ENCODE measurements around the gene DHX35.

DHX35 gene

DNA sequence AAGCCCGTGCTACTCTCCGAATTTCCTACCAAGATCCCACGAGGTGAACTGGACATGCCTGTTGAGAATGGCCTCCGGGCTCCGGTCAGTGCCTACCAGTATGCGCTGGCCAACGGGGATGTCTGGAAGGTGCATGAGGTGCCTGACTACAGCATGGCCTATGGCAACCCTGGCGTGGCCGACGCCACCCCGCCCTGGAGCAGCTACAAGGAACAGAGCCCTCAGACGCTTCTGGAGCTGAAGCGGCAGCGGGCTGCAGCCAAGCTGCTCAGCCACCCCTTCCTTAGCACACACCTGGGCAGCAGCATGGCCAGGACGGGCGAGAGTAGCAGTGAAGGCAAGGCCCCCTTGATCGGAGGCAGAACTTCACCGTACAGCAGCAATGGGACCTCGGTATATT is 44.0 kb upstream of the DHX35 start:
- Histone ChIP-seq H3K9me2 (replicated peaks; ENCODE audit: control insufficient read depth, low read length) (no peaks in the 10 kb centered on the region), H4K20me1 (ENCODE audit: control insufficient read depth, insufficient read depth, low read depth, low read length) (no peaks in the 10 kb centered on the region), H3K79me2 (ENCODE audit: control insufficient read depth, low read length) (no peaks in the 10 kb centered on the region), H3F3A (ENCODE audit: control insufficient read depth, insufficient read depth) (0 out of 2 replicates have a peak, but pooled peaks cover 3% of the 10 kb centered on the region), H3K27ac (ENCODE audit: low read depth, low read length) (no peak overlapping the region), H3K36me3 (ENCODE audit: control insufficient read depth, low read length) (peaks cover 44% of the 10 kb centered on the region), H3K9me3 (ENCODE audit: control insufficient read depth, insufficient read depth, low read length) (no peaks in the 10 kb centered on the region), H3K27me3 (ENCODE audit: control insufficient read depth, low read length) (no peaks in the 10 kb centered on the region), H3K4me3 (ENCODE audit: low read length) (no peak overlapping the region), H3K4me2 (ENCODE audit: low read length) (no peak overlapping the region), H3K4me1 (ENCODE audit: control insufficient read depth, low read length) (no peaks in the 10 kb centered on the region)
- TF ChIP-seq, protein P1, sequence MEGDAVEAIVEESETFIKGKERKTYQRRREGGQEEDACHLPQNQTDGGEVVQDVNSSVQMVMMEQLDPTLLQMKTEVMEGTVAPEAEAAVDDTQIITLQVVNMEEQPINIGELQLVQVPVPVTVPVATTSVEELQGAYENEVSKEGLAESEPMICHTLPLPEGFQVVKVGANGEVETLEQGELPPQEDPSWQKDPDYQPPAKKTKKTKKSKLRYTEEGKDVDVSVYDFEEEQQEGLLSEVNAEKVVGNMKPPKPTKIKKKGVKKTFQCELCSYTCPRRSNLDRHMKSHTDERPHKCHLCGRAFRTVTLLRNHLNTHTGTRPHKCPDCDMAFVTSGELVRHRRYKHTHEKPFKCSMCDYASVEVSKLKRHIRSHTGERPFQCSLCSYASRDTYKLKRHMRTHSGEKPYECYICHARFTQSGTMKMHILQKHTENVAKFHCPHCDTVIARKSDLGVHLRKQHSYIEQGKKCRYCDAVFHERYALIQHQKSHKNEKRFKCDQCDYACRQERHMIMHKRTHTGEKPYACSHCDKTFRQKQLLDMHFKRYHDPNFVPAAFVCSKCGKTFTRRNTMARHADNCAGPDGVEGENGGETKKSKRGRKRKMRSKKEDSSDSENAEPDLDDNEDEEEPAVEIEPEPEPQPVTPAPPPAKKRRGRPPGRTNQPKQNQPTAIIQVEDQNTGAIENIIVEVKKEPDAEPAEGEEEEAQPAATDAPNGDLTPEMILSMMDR (IDR thresholded peaks at IDR 0.05; ENCODE audit: low read depth, low read length, poor library complexity, severe bottlenecking), result no peak
- TF ChIP-seq EZH2phosphoT487 (IDR thresholded peaks at IDR 0.05; ENCODE audit: borderline replicate concordance, low read length), result no peak

DNA sequence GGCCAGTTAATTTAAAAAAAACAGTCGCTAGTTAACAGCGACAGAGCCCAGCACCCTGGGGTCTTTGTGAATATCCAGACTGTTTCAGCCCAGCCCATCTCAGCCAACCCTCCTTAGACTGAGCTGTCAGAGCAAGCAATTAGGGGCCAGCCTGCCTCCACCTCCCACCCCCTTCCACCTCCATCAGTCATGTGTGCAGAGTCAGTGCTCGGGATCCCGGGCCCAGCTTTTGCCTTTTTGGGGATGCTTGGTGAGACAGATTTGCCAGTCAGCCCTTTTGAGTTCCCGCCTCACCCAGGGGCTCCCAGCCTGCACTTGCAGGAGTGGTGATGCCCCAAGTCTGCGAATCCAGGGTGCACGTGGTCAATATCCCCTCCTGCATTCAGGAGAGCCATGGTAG is 42.5 kb upstream of the DHX35 start:
- Histone ChIP-seq H4K20me1 (ENCODE audit: control insufficient read depth, insufficient read depth, low read depth, low read length) (no peaks in the 10 kb centered on the region), H3K27ac (ENCODE audit: low read depth, low read length) (no peak overlapping the region), H3K36me3 (ENCODE audit: control insufficient read depth, low read length) (peaks cover 33% of the 10 kb centered on the region), H3K9me2 (replicated peaks; ENCODE audit: control insufficient read depth, low read length) (no peaks in the 10 kb centered on the region), H3K4me2 (ENCODE audit: low read length) (no peak overlapping the region), H3K27me3 (ENCODE audit: control insufficient read depth, low read length) (no peaks in the 10 kb centered on the region), H3F3A (ENCODE audit: control insufficient read depth, insufficient read depth) (peaks cover 3% of the 10 kb centered on the region; the same call in 1 of the 2 replicates), H3K4me1 (ENCODE audit: control insufficient read depth, low read length) (no peaks in the 10 kb centered on the region), H3K4me3 (ENCODE audit: low read length) (no peak overlapping the region), H3K79me2 (ENCODE audit: control insufficient read depth, low read length) (no peaks in the 10 kb centered on the region), H3K9me3 (ENCODE audit: control insufficient read depth, insufficient read depth, low read length) (no peaks in the 10 kb centered on the region)
- no peak for TF ChIP-seq EZH2phosphoT487 (IDR thresholded peaks at IDR 0.05; ENCODE audit: borderline replicate concordance, low read length)
- TF ChIP-seq, protein P1 (IDR thresholded peaks at IDR 0.05; ENCODE audit: low read depth, low read length, poor library complexity, severe bottlenecking), result no peak

DNA sequence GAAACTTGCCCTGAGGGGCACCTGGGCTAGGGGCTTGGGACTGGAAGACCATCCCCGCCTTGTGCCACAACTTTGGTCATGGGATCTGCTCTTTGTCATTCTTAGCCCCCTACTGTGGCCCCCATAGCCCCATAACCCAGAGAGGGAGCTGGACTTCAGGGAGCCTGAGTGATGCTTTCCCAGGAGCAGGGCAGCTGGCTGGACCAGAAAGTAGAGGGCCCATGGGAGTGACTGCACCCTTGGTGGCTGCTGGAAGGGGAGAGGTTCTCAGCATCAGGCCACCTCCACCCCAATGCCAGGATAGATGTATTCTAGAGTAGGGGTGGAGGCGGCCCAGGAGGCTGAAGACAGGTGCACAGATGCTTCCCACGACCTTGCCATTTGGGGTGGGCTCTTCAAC is 41.7 kb upstream of the DHX35 start:
- Histone ChIP-seq H3K36me3 (ENCODE audit: control insufficient read depth, low read length) (peaks cover 27% of the 10 kb centered on the region), H3F3A (ENCODE audit: control insufficient read depth, insufficient read depth) (peaks cover 8% of the 10 kb centered on the region), H3K79me2 (ENCODE audit: control insufficient read depth, low read length) (no peaks in the 10 kb centered on the region), H4K20me1 (ENCODE audit: control insufficient read depth, insufficient read depth, low read depth, low read length) (no peaks in the 10 kb centered on the region), H3K27ac (ENCODE audit: low read depth, low read length) (no peak overlapping the region), H3K9me2 (replicated peaks; ENCODE audit: control insufficient read depth, low read length) (no peaks in the 10 kb centered on the region), H3K4me1 (ENCODE audit: control insufficient read depth, low read length) (no peaks in the 10 kb centered on the region), H3K9me3 (ENCODE audit: control insufficient read depth, insufficient read depth, low read length) (no peaks in the 10 kb centered on the region), H3K27me3 (ENCODE audit: control insufficient read depth, low read length) (no peaks in the 10 kb centered on the region), H3K4me2 (ENCODE audit: low read length) (no peak overlapping the region), H3K4me3 (ENCODE audit: low read length) (no peak overlapping the region)
- TF ChIP-seq EZH2phosphoT487 (IDR thresholded peaks at IDR 0.05; ENCODE audit: borderline replicate concordance, low read length), result no peak
- TF ChIP-seq, protein P1 (IDR thresholded peaks at IDR 0.05; ENCODE audit: low read depth, low read length, poor library complexity, severe bottlenecking), result no peak

Data from DOHH2 (cell line).